ENCODE data around the gene TSSC4. TPM values are rescaled to one million over a fixed set of nuclear protein-coding genes. Genes with fewer than 3 reads are reported as not detected.

The TSSC4 gene
- total RNA-seq, 1 donor from 2014 or later, result 62.9 TPM

DNA sequence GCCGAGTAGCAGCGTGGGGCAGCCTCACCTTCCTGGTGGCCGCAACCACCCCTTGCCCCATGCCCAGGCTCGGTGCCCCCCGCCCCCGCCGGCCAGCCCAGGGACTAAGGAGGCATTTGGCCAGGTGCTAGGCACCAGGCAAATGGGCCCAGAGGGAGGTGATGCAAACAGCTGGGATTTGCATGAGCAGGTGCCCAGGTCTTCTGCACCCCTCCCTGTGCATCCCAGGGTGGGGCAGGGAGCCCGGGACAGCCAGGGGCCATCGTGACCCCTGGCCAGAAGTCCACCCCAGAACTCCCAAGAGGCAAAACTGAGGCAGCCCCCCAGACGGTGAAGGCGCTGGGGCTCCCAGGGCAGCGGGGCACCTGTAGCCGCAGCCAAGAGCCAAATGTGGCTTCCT, 25.7 kb downstream of the TSSC4 start:
- Mint-ChIP-seq H3K9me3 (no peaks in the 10 kb centered on the region), H3K27ac (no peak overlapping the region), H3K4me3 (no peak overlapping the region), H3K36me3 (ENCODE audit: low read depth) (no peaks in the 10 kb centered on the region), H3K4me1 (no peaks in the 10 kb centered on the region), H3K27me3 (no peaks in the 10 kb centered on the region)
- intact Hi-C loops (cut with micrococcal nuclease), result no loop called here
- no peak for DNase-seq

DNA sequence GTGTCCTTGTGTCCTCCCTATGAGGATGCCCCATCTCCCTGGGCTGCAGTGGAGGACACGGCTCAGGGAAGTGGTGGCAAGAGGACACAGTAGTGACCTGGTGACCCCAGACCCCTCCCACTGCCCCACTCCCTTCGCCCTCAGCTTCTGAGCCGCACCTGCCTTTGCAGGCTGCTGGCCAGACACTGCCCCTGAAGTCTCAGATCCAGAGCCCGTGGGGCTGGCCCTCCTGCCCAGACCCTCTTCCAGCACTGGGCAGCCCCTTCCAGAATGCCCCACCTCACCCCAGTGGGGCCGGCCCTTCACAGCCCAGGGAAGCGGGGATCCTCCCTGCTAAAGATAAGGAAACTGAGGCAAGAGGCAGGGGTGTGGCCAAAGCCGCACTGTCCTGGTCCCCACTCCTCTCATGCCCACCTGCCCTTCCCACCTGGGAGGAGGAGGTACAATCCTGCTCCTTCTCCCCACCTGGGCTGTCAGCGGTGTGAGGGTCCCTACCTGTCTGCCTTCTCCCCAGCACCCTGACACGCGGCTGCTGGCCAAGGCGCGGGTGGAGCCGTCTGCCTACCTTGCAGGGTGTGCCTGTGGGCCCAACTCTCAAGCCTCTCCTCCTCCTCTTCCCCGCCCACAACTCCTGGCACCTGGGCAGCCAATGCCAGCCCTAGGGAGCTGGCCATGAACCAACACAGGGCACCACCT, 26.4 kb downstream of the TSSC4 start:
- Mint-ChIP-seq H3K9me3 (no peaks in the 10 kb centered on the region), H3K27me3 (no peaks in the 10 kb centered on the region), H3K36me3 (ENCODE audit: low read depth) (no peaks in the 10 kb centered on the region), H3K4me1 (no peaks in the 10 kb centered on the region), H3K27ac (no peak overlapping the region), H3K4me3 (no peak overlapping the region)
- intact Hi-C loops (cut with micrococcal nuclease), result no loop called here
- no peak for DNase-seq

DNA sequence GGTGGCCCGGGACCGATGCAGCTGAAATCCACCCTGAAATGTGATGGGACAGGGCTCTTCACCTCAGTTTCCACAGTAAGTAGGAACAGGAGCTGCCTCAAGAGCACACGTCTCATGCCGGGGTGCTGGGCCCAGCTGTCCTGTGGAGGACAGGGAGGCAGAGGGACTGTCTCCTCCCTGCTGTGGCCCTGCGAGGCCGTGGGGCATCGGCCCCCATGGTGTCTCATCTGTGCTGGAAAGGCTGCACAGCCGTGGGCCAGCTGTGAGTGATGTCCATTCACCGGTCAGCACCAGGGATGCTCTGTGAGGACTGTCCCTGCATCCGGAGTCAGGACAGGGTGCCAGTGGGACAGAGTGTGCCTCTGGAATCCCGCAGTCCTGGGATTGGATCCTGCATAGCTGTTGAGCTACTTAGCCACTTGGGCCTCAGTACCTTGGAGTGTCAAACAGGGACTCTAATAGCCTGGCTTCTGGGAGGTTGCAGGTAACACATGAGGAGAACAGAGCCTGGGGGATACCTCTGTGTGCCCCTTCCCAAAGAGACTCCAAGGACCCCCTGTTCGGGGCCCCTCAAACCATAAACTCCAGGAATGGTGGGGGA, 27.3 kb downstream of the TSSC4 start:
- DNase-seq, result no peak
- Mint-ChIP-seq H3K36me3 (ENCODE audit: low read depth) (no peaks in the 10 kb centered on the region), H3K4me3 (no peak overlapping the region), H3K27ac (no peak overlapping the region), H3K27me3 (no peaks in the 10 kb centered on the region), H3K9me3 (no peaks in the 10 kb centered on the region), H3K4me1 (no peaks in the 10 kb centered on the region)
- intact Hi-C loops (cut with micrococcal nuclease), result loop anchor here (1.0 kb wide), 3 partner anchors 103 to 464 kb away; no protein-coding TSS in a partner anchor

DNA sequence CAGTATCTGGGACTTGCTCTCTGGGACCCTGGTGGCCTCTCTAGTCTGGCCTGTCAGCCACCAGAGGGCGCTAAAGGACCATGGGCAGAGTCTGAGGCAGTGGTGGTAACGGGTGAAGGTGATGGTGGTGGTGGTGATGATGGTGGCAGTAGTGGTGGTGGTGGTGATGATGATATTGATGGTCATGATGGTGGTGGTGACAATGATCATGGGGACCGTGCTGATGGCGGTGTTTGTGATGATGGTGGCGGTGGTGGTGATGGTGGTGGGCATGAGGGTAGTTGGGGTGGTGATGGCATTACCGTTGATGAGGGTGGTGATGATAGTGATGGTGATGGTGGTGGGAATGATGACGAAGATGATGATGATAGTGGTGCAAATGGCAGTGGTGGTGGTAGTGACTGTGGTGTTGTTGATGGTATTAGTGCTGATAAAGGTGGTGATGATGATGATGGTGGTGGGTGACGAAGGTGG, 27.8 kb downstream of the TSSC4 start:
- Mint-ChIP-seq H3K4me3 (no peak overlapping the region), H3K36me3 (ENCODE audit: low read depth) (no peaks in the 10 kb centered on the region), H3K9me3 (no peaks in the 10 kb centered on the region), H3K27me3 (no peaks in the 10 kb centered on the region), H3K4me1 (no peaks in the 10 kb centered on the region), H3K27ac (no peak overlapping the region)
- DNase-seq, result peak; percentile 95
- intact Hi-C loops (cut with micrococcal nuclease), result loop anchor here (1.0 kb wide), 3 partner anchors 103 to 464 kb away; no protein-coding TSS in a partner anchor

DNA sequence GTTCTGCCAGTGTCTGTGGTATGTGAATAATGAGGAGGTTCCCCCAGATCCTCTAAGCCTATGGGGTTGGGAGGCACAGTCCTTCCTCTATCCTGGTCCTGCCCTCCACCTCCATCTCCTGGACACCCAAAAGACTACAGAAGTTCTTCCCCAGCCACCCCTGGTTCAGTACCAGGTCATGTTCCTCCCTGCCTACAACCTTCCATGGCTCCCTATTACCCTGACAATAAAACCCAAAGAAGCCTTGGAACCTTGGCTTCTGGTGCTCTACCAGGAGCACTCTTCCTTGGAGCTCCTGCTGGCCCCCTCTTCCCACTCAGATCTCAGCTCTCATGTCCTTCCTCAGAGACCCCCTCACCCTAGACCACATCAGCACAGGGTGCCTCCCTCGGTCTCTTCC, 30.8 kb downstream of the TSSC4 start:
- intact Hi-C loops (cut with micrococcal nuclease), result no loop called here
- DNase-seq, result no peak
- Mint-ChIP-seq H3K27me3 (no peaks in the 10 kb centered on the region), H3K9me3 (no peaks in the 10 kb centered on the region), H3K27ac (no peak overlapping the region), H3K4me1 (no peaks in the 10 kb centered on the region), H3K4me3 (no peak overlapping the region), H3K36me3 (ENCODE audit: low read depth) (no peaks in the 10 kb centered on the region)

DNA sequence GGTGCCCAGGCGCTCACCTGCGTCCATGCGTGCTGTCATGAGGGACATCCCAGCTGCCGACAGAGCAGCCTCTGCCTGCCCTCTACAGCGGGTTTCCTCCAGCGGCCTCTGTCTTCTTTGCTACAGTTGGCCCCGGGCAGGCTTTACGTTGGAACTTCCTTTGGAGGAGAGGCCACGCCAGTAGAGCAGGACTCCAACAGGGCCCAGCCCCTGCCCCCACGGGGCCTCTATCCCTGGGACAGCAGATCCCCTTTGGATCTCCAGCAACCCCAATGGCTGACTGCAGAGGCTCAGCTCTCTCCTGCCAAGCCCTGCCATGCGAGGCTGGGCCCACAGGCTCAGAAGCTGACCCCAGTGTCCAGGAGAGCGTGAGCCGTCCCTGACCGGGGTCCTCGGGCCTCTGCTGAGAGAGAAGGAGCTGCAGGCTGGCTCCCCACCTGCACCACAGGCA, 31.6 kb downstream of the TSSC4 start:
- H3K36me3 Mint-ChIP-seq (ENCODE audit: low read depth), result no peaks in the 10 kb centered on the region
- peaks cover under 1% of the 10 kb centered on the region for H3K27me3 Mint-ChIP-seq
- H3K4me1 Mint-ChIP-seq, result no peaks in the 10 kb centered on the region
- H3K9me3 Mint-ChIP-seq, result no peaks in the 10 kb centered on the region
- no peak overlapping the region for H3K27ac Mint-ChIP-seq
- H3K4me3 Mint-ChIP-seq, result no peak overlapping the region
- intact Hi-C loops (cut with micrococcal nuclease), result no loop called here
- DNase-seq, result no peak

DNA sequence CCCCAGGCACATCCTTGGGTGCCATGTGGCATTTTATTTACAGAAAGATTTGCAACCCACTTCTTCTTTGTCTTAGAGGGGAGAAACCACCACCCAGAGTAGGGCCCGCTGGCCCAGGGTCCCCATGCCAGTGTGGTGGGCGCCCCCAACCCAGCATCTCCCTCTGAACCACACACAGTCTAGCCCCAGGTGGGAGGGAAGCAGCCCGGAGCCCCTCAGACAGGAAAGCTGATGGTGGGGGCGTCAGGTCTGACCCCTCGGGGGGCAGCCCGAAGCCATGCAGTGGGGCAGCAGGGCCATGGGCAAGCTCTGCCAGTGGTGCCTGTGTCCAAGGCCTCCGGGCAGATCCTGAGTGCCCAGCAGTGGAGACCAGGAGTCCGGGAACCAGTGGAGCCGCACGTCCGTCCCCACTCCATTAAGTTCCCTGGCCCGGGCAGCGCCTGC, 32.1 kb downstream of the TSSC4 start:
- Mint-ChIP-seq H3K36me3 (ENCODE audit: low read depth) (no peaks in the 10 kb centered on the region), H3K27ac (no peak overlapping the region), H3K27me3 (peaks cover 4% of the 10 kb centered on the region), H3K4me3 (no peak overlapping the region), H3K4me1 (no peaks in the 10 kb centered on the region), H3K9me3 (no peaks in the 10 kb centered on the region)
- intact Hi-C loops (cut with micrococcal nuclease), result no loop called here
- no peak for DNase-seq

DNA sequence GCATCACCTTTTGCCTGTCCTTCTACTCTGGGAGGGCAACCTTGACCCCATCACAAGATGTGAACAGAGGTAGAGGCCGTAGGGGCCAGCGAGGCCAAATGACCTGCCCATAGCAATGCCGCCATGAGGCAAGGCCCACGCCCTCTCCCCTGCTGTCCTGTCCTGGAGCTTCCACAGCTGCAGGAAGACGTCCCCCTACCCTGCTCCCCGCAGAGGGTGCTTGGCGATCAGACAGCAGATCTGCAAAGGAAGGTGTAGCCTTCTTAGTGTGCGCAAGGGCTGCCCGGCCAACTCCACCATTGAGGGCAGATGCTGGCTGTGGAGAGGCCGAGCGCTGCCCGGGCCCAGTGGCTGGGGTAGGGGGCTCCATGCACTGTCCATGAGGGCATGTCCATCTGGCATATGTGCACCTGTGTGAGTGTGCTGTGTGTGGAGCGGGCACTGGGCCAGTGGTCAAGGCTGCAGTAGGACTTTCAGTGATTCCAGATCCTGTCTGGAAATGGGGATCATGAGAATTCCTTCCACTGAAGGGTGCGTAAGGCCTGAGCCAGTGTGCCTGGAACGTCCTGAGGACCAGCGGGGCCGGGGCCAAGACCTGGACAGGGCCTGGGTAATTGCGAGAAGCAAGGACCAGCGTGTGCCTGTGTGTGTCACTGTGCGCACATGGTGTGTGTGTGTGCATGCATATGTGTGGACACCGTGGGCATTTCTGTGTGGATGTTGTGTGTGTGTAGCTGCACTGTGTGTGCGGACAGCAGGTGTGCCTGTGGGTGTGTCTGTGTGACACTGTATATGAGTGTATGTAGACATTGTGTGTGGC, 32.8 kb downstream of the TSSC4 start:
- no peaks in the 10 kb centered on the region for H3K9me3 Mint-ChIP-seq
- H3K4me3 Mint-ChIP-seq, result no peak overlapping the region

DNA sequence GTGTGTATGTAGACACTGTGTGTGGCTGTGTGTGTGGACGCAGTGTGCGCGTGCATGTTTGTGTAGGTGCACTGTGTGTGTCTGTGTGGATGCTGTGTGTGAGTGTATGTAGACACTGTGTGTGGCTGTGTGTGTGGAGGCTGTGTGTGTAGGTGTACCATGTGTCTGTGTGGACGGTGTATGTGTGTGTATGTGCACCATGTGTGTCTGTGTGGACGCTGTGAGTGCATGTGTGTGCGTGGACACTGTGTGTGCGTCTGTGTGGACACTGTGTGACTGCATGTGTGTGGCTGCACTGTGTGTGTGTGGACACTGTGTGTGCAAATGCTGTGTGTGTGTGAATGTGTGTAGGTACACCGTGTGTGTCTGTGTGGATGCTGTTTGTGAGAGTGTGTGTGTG, 33.5 kb downstream of the TSSC4 start:
- Mint-ChIP-seq H3K9me3 (no peaks in the 10 kb centered on the region), H3K4me1 (no peaks in the 10 kb centered on the region), H3K36me3 (ENCODE audit: low read depth) (no peaks in the 10 kb centered on the region), H3K27ac (no peak overlapping the region), H3K27me3 (peaks cover 12% of the 10 kb centered on the region), H3K4me3 (no peak overlapping the region)
- intact Hi-C loops (cut with micrococcal nuclease), result no loop called here
- no peak for DNase-seq

More for the DNA sequence above, 32.8 kb downstream of the TSSC4 start:
- Mint-ChIP-seq H3K4me1 (no peaks in the 10 kb centered on the region), H3K27ac (no peak overlapping the region), H3K27me3 (peaks cover 8% of the 10 kb centered on the region), H3K36me3 (ENCODE audit: low read depth) (no peaks in the 10 kb centered on the region)
- intact Hi-C loops (cut with micrococcal nuclease), result no loop called here
- no peak for DNase-seq

DNA sequence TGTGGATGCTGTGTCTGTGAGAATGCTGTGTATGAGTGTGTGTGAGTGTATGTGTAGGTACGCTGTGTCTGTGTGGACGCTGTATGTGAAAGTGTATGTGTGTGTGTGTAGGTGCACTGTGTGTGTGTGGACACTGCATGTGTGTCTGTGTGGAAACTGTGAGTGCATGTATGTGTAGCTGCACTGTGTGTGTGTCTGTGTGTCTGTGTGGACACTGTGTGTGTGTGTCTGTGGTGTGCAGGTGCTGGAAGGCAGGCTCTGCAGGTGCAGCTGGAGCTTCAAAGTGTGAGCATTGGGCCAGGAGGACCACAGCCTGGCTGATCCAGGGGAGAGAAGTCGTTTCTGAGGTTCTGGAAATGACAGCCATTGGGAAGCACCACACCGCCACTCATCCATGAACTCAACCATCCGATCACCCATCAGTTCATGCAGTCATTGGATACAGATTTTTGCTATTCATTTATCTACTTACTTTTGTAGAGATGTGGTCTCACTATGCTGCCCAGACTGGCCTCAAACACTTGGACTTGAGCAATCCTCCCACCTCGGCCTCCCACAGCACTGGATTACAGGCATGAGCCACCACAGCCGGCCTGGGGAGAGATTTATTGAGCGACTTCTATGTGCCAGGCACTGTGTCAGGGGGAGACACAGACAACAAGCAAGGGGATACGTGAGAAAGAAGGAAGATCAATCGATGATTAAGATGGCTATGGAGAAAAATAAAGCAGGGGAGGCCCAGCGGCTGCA, 34.1 kb downstream of the TSSC4 start:
- no peaks in the 10 kb centered on the region for H3K4me1 Mint-ChIP-seq
- peaks cover 16% of the 10 kb centered on the region for H3K27me3 Mint-ChIP-seq
- intact Hi-C loops (cut with micrococcal nuclease), result no loop called here
- no peaks in the 10 kb centered on the region for H3K9me3 Mint-ChIP-seq
- H3K36me3 Mint-ChIP-seq (ENCODE audit: low read depth), result no peaks in the 10 kb centered on the region
- DNase-seq, result no peak
- no peak overlapping the region for H3K27ac Mint-ChIP-seq
- no peak overlapping the region for H3K4me3 Mint-ChIP-seq

DNA sequence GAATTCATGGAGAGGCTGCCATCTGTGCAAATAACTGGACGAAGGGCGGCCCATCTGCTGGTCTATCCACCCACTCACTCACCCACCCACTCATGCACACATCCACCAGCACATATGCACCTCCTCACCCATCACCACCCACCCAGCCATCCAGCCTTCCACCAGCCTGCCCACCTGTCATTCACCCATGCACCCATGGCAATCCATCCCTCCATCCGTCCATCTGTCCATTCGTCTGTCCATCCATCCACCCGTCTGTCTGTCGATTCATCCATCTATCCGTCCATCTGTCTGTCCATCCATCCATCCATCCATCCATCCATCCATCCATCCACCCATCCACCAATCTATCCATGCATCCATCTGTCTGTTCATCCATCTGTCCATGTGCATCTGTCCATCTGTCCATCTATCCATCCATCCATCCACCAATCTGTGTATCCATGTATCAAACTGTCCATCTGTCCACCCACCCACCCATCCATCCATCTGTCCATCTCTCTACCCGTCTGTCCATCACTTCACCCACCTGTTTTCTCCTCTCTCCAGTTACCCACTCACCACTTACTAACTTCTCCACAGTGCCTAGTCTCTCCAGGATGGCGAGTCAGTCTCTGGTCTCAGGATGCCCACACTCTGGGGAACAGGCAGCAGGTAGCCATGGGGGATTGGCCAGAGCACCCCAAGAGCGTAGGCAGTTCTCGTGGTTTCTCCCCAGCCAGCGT, 34.9 kb downstream of the TSSC4 start:
- Mint-ChIP-seq H3K9me3 (no peaks in the 10 kb centered on the region), H3K4me1 (no peaks in the 10 kb centered on the region), H3K4me3 (no peak overlapping the region), H3K36me3 (ENCODE audit: low read depth) (no peaks in the 10 kb centered on the region), H3K27ac (no peak overlapping the region), H3K27me3 (peaks cover 18% of the 10 kb centered on the region)
- intact Hi-C loops (cut with micrococcal nuclease), result no loop called here
- no peak for DNase-seq

DNA sequence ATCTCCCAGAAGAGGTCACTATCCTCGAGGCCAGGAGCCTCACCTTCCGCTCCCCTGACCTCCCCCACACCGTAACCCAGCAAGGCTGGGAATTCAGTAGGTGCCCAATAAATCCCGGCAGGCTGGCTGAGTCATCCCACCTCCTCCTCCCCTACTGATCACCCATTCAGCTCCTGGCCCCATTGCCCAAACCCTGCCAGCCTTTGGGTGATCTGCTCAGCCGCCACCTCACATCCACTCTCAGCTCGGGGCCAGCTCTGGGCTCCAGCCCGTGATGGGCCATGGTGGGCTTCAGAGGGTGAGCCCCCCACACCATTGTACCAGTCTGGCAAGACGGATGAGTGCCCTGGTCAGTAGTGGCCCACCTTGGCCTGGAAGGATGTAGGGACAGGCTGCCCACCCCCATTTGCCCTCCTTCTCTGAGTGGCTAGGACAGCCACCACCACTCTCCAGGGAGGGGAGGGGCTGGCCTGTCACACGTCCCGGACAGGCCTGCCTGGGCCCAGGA, 35.5 kb downstream of the TSSC4 start:
- Mint-ChIP-seq H3K9me3 (no peaks in the 10 kb centered on the region), H3K27me3 (peaks cover 18% of the 10 kb centered on the region), H3K4me1 (no peaks in the 10 kb centered on the region), H3K36me3 (ENCODE audit: low read depth) (no peaks in the 10 kb centered on the region), H3K27ac (no peak overlapping the region), H3K4me3 (no peak overlapping the region)
- intact Hi-C loops (cut with micrococcal nuclease), result no loop called here
- DNase-seq, result no peak

DNA sequence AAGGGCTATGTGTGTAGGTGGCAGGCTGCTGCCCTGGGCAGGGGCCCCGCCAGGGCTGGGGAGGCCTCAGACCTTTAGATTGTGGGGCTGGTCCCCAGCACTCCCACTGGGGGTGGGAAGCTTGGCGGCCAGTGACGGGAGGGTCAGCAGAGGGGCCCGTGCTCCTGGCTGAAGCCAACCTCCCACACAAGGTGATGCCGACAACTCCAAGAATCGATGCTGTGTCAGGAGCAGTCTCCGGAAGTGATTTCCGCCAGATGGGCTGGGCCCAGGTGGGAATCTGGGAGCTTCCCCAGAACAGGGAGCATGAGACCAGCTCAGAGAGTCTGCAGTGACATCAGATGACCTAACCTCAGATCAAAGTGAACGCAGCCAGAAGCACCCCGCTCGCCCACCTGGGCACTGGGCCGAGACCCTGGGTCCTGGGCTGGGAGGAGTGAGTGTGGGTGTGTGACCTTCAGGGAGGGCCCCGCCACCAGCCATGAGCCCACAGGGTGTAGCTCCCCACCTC, 36.0 kb downstream of the TSSC4 start:
- no peaks in the 10 kb centered on the region for H3K36me3 Mint-ChIP-seq (ENCODE audit: low read depth)
- H3K4me1 Mint-ChIP-seq, result no peaks in the 10 kb centered on the region
- DNase-seq, result no peak
- no peak overlapping the region for H3K4me3 Mint-ChIP-seq
- intact Hi-C loops (cut with micrococcal nuclease), result no loop called here
- peaks cover 18% of the 10 kb centered on the region for H3K27me3 Mint-ChIP-seq
- no peak overlapping the region for H3K27ac Mint-ChIP-seq
- H3K9me3 Mint-ChIP-seq, result no peaks in the 10 kb centered on the region

Measured in activated CD4-positive, alpha-beta T cell treated with anti-CD3 and anti-CD28 coated beads, Interleukin-2, amount 10 ng/mL, durations not matched to agents 24 days and 14 days (primary cell).